ENCODE measurements around the gene CYP19A1.

- TF ChIP-seq TAF1 (IDR thresholded peaks at IDR 0.05; ENCODE audit: low read depth, low read length) (no peak), POLR2AphosphoS5 (IDR thresholded peaks at IDR 0.05; ENCODE audit: low read depth, low read length) (no peak), SPI1 (IDR thresholded peaks at IDR 0.05; ENCODE audit: low read depth, low read length) (no peak), POLR2A (IDR thresholded peaks at IDR 0.05; ENCODE audit: low read depth, low read length) (no peak), PAX5 (IDR thresholded peaks at IDR 0.05; ENCODE audit: insufficient read depth, low read length, severe bottlenecking) (no peak)
Measured at GRCh38 chr15:51298620-51299019, 39.8 kb downstream of the CYP19A1 start.
